GM18526 (cell line): ENCODE data around the gene NOX1.

ENCODE experiments used
- POLR2A ChIP-seq: IDR thresholded peaks from 3 replicates; pipeline ENCODE4 v1.6.1; 2011; ENCODE audit not compliant: insufficient read length; ENCODE audit errors: extremely low read depth

NOX1 gene

DNA sequence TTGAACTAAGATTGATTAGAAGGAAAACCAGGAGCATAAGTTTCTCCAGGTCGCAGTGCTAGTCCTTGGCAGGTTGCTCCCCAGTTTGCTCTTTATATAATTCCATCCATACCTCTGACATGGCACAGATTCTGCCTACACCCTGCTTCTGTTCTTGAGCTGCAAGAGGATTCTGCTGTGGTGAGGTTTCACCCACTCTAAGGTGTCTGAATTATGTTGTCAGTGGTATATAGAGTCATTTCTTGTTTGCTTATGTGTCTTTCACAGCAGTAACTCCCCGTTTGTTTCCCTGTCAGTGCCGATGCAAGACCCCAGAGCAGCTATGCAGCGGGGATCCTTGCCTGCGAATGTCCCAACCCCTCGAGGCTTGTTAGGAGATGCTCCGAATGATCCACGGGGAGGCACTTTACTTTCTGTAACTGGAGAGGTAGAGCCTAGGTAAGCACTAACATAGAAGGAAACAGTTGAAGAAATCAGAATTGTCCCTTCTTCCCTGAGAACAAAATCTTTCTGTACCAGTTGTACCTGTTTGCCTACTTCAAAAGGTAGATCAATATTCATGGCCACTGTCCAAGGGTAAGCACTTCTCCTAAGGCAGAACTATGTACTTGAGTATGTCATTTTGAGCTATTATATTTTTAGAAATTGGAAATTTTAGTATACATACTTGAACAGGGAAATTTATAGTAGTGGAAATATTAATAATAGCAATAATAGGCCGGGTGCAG, 42.8 kb downstream of the NOX1 start:
- TF ChIP-seq POLR2A: no peak

DNA sequence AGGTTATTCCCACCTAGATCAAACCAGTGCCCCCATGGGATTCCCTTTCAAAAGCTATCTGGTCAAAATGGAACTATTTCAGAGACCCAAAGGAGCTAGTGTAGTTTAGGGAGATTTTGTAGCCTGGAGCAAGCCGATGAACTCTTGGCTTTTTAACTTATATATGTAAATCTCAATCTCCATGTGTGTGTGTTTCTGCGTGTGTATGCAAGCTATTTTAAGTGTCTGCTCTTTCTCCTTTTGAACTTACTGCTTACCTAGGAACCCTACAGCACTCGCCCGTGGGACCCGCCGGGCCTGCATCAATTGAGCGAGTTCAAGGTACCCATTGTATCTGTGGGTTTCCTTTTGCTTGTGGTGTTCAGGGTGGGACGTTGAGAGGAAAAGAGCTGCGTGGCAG, 43.6 kb downstream of the NOX1 start:
- no peak for TF ChIP-seq POLR2A

DNA sequence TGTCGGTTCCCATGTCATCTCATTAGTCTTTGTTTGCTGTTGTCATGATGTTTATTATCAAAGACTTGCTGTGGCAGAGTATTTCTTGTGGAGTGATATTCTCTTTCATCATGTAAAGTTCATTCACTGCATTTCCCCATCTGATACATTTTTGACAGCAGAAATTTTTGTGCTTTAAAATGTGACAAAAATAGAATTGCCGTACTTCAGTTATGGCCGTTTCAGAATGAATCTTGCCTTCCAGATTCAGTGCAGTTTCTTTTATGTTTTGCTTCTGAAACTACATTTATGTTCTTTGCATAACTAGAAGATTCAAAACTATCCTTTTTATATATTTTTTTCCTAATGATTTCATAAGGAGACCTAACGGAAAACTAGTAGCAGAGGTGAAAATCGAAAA, 44.0 kb downstream of the NOX1 start:
- TF ChIP-seq POLR2A: no peak

DNA sequence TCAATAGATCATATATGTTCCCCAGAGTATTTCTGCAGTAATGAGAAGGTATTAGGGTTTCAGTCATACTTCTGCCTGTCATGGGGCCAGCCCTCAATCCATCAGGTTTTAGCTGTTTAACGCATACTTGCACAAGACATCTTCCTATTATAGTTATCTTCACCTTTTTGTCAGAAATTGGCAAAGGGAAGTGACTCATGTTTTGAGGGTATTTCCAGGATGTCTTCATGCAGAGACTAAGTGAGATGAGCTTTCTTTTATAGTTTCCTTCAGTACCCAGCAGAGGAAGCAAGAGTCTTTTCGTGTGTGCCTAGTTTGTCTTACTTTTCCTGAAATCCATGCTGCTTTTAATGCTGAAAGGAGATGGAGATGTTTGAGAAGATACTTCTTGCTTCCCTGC, 44.4 kb downstream of the NOX1 start:
- no peak for TF ChIP-seq POLR2A

DNA sequence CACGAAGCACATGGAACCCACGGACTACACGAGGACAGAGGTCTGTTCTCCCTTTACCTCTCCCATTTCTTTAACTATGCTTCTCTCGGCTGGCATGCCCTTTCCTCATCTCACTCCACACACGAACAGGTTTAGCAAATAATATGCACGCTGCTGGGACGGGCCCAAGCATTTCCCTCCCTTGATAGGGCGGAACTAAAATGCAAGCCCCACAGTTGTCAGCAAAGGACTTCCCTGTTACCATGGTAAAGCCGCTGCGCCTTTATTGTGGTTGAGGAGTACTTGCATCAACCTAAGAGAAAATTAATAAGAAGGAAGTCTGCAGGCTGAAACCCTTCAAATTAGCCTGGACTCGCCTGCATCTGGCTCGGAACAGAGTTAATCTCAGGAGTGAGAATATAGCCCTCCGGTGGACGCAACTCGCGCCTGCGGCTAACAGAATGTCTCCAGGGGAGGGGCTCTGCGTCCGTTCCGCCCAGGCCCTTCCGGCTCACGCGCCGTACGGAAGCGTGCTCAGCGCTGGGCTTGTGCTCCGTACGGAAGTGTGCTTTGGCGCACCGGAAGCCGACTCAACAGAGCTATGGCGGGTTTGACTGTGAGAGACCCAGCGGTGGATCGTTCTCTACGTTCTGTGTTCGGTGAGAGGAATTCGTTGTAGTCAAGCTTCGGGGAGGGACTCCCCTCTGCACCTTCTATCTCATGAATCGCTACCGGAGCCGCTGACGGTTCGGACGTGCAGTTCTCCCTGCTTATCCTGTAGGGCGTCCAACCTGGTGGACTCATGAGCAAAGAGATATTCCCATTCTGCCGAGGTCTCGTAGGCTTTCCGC, 54.1 kb downstream of the NOX1 start, which contains the start of gene CSTF2:
Gene CSTF2 (plus strand): TSS at position 555 of the 830 bp plus-strand sequence. CDS start 26 bp downstream, at position 581.
- TF ChIP-seq POLR2A: no peak

DNA sequence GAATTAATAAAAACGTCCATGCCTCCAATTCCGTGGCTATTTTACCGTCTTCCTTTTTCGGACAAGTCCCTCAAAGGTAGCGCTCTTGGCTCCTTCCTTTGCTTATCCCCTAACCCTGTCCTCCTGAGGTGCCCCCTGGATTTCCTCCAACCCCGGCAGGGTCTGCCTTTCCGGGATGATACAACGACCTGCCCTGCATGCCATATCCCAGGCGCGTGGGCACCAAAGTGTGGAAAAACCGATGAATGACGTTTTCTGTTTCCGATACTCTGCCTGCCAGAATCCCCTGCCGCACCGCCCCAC, 54.7 kb downstream of the NOX1 start:
- no peak for TF ChIP-seq POLR2A

DNA sequence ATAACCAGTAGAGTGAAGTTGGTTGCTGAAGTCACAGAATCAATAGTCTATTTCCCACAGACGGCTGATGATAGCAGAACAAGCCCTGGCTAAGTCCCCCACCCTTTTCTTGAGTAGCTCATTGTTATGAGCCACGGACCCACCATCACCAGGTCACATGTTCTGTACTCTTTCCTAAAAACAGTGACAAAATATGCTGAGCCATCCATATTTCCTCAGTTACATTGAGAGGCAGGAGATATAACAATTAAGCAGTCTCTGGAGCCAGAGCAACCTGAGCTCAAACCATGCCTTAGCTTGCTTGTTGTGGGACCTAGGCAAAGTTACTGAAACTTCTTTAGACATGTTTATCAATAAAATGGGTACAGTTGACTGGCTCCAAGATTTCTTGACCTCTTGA, 56.8 kb downstream of the NOX1 start:
- TF ChIP-seq POLR2A: no peak

DNA sequence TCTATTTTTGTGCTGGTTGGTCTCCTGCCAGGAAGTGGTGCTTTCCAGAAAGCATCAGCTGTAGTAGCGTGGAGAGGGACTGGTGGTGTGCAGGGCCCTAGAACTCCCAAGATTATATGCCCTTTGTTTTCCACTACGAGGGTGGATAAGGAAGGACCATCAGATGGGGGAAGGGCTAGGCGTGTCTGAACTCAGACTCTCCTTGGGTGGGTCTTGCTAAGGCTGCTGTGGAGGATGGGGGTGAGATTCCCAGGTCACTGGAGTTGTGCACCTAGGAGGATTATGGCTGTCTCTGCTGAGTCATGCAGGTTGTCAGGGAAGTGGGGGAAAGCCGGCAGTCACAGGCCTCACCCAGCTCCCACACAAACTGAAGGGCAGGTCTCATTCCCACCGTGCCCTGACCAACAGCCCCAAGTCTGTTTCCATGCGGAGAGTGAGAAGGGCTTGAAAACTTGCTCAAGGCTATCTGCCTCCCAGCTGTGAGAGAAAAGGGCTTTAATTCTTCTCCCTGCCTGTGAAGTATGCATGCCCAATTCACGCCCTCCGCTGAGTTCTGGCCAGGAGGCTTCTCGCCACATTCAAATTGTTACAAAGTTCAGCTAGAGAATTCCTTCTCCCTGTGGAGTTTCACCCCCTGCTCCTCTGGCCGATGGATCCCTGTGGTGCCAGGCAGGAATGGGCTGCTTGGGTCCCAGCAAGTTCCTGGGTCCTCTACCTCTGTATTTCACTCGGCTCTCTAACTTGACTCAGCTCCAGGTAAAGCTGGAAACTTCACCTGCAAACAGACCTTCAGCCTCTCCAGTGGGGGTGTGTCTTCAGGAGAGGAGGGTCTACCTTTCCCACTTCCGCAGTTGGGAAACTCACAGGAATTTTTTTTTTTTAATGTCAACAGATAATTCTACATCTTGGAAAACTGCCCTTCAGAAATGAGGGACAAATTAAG, 61.7 kb downstream of the NOX1 start:
- no peak for TF ChIP-seq POLR2A

DNA sequence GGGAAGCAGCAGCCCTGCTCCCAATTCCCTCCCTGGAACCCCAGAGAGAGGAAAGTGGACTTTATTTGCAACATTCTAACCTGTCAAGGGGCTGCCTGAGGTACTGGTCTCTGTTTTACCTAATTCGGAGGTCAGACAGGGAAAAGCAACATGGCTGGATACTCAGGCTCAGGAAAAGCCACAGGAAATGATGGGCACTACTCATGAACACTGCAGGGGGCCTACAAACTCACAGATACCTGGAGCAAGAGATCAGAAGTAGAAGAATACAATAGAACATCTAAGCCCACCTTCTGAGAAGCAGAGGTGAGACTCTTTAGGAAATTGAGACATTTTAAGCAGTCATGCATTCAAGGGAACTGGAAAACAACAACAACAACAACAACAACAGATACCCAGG, 69.4 kb downstream of the NOX1 start:
- no peak for TF ChIP-seq POLR2A

DNA sequence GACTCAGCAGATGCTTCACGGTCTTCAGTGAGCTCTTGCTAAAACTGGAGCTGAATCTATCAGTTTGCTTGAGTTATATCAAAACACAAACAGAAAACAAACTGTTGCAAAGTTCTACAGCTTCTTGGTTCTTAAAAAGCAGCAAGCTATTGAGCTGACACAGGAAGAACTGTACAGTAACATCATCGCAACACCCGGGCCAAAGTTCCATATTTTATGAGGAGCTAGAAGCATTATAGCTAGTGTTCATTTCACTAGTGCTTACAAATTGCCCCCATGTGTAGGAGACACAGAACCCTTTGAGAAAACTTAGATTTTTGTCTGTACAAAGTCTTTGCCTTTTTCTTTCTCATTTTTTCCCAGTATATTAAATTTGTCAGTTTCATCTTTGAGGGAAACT, 71.3 kb downstream of the NOX1 start:
- no peak for TF ChIP-seq POLR2A

DNA sequence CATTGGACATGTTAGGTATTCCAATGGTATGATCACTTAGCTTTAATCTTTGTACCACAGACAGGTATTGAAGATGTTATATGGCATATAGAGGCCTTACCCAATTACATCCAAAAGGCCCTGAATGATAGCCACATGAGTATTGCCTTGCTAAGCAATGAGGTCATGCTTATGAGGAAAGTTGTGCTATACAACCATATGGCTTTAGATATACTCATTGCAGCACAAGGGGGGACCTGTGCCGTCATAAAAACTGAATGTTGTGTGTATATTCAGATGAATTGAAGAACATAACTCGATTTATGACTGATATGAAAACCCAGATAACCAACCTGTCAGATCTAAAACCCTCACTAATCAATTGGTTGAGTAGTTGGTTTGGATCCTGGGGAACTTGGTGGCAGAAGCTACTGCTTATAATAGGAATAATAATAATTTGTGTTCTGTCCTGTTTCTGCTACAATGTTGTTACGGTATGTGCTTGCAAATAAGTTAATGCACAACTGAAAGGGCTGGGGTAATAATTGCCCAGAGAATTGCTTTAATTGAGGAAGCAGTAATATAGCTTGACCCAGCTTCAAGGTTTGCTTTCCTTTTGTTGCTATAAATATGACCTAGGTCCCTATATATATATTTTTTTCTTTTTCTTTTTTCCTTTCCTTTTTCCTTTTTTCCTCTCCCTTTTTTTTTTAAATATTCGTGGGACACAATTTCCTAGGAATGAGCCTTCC, 75.5 kb downstream of the NOX1 start:
- no peak for TF ChIP-seq POLR2A

DNA sequence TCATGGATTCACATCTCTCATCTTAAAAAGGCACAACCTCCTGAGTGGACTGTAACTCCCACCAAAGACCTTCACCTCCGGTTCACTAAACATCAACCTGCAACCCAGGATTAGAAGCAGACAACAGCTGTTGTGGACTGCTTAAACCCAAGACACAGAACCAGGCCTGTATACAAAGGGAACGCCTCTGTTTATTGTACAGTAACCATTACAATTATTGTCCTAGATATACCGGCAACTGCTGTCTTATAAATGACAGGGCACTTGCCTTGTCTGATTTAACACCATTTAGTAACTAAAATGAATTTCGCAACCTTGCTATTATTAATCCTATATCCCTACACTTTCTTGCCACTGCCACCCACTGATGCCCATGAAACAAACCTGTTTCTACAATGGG, 76.8 kb downstream of the NOX1 start:
- TF ChIP-seq POLR2A: no peak
